ENCODE data around the gene NRN1L. TPM values are rescaled to one million over a fixed set of nuclear protein-coding genes. Genes with fewer than 3 reads are reported as not detected.
A peak's percentile ranks its signal among the peaks of the same experiment; 100 is the strongest.
"Not testable (repeated sequence)": the region's sequence is repeated elsewhere in the genome, so short reads cannot be mapped to it uniquely, and the experiment has no call there.

NRN1L gene
- total RNA-seq: 1 to 10 TPM in 1 of 4 donors, under 1 TPM in 1, not detected in 2; 0.99 to 1.7 TPM

GRCh38 chr16:67884684-67885083 lies at the start of gene NRN1L:
TSS of gene NRN1L (plus strand) at chr16:67884885. CDS start at chr16:67884904, 19 bp downstream.
- Histone ChIP-seq H3K27ac (replicated peaks in 1 of 4) (peak within 1 kb of the TSS; percentile 71 to 83 (median 77)), H3K4me1 (peaks cover 19 to 42% (median 24%) of the 10 kb centered on the region in 4 donors), H3K9me3 (no peaks in the 10 kb centered on the region), H3K27me3 (no peaks in the 10 kb centered on the region), H3K4me3 (peak within 1 kb of the TSS; percentile 25 to 46 (median 28)), H3K36me3 (peaks cover 40 to 64% (median 55%) of the 10 kb centered on the region in 4 donors)
- intact Hi-C loops (cut with DNase I): loop anchor here (5.0 kb wide), 1 partner anchor 158 kb away; no protein-coding TSS in a partner anchor
- peak; percentile 95 for DNase-seq (ENCODE audit: extremely low spot score)
- 17% methylated on average over 12 of the region's 22 CpGs for WGBS
- TF ChIP-seq POLR2AphosphoS5 (IDR thresholded peaks at IDR 0.05) (peak; percentile 55 to 81), POLR2A (IDR thresholded peaks at IDR 0.05; ENCODE audit: low read depth) (no peak)

- intact Hi-C loops (cut with DNase I); H3K4me3 ChIP-seq; H3K27ac ChIP-seq (replicated peaks in 1 of 4); H3K27me3 ChIP-seq; H3K36me3 ChIP-seq; DNase-seq (ENCODE audit: extremely low spot score); H3K9me3 ChIP-seq: not testable (repeated sequence)
- peaks cover 20 to 26% (median 24%) of the 10 kb centered on the region in 4 donors for H3K4me1 ChIP-seq
- WGBS: 93% methylated on average over 10 of the region's 10 CpGs
Observed at GRCh38 chr16:67837190-67837589, 47.5 kb upstream of the NRN1L start.

GRCh38 chr16:67837811-67838210 lies 46.9 kb upstream of the NRN1L start:
- H3K4me3 ChIP-seq: no peak overlapping the region
- H3K27me3 ChIP-seq: no peaks in the 10 kb centered on the region
- H3K4me1 ChIP-seq: peaks cover 16 to 25% (median 21%) of the 10 kb centered on the region in 4 donors
- no peak for DNase-seq (ENCODE audit: extremely low spot score)
- 92% methylated on average over 2 of the region's 2 CpGs for WGBS
- H3K27ac ChIP-seq (replicated peaks in 1 of 4): no peak overlapping the region
- TF ChIP-seq EP300 (IDR thresholded peaks at IDR 0.05): no peak
- no peak for TF ChIP-seq POLR2A (IDR thresholded peaks at IDR 0.05; ENCODE audit: low read depth)
- TF ChIP-seq POLR2AphosphoS5 (IDR thresholded peaks at IDR 0.05): no peak
- no peak for TF ChIP-seq CTCF (IDR thresholded peaks at IDR 0.05)
- H3K36me3 ChIP-seq: no peaks in the 10 kb centered on the region
- intact Hi-C loops (cut with DNase I): no loop called here
- H3K9me3 ChIP-seq: no peaks in the 10 kb centered on the region

GRCh38 chr16:67841198-67841815 lies 43.4 kb upstream of the NRN1L start:
- Histone ChIP-seq H3K27me3 (no peaks in the 10 kb centered on the region), H3K4me3 (peak overlapping the region; percentile 86 to 94 (median 90)), H3K36me3 (no peaks in the 10 kb centered on the region), H3K4me1 (peaks cover 38 to 47% (median 45%) of the 10 kb centered on the region in 4 donors), H3K9me3 (no peaks in the 10 kb centered on the region), H3K27ac (replicated peaks in 1 of 4) (peak overlapping the region; percentile 98 to 99 (median 99))
- no peak for TF ChIP-seq POLR2AphosphoS5 (IDR thresholded peaks at IDR 0.05)
- TF ChIP-seq CTCF (IDR thresholded peaks at IDR 0.05): no peak
- TF ChIP-seq POLR2A (IDR thresholded peaks at IDR 0.05; ENCODE audit: low read depth): no peak
- no peak for TF ChIP-seq EP300 (IDR thresholded peaks at IDR 0.05)
- DNase-seq (ENCODE audit: extremely low spot score): no peak
- intact Hi-C loops (cut with DNase I): no loop called here
- WGBS: 40% methylated on average over 17 of the region's 17 CpGs

- Histone ChIP-seq H3K9me3 (no peaks in the 10 kb centered on the region), H3K27ac (replicated peaks in 1 of 4) (peak within 1 kb of the TSS; percentile 98 to 99 (median 99)), H3K4me1 (peaks cover 38 to 48% (median 45%) of the 10 kb centered on the region in 4 donors), H3K36me3 (no peaks in the 10 kb centered on the region), H3K27me3 (no peaks in the 10 kb centered on the region), H3K4me3 (peak within 1 kb of the TSS; percentile 86 to 94 (median 90))
- TF ChIP-seq POLR2AphosphoS5 (IDR thresholded peaks at IDR 0.05): peak; percentile 81 to 86
- no peak for TF ChIP-seq EP300 (IDR thresholded peaks at IDR 0.05)
- TF ChIP-seq CTCF (IDR thresholded peaks at IDR 0.05): peak; percentile 87 to 93 (median 92)
- TF ChIP-seq POLR2A (IDR thresholded peaks at IDR 0.05; ENCODE audit: low read depth): peak; percentile 32
- peak; percentile 98 for DNase-seq (ENCODE audit: extremely low spot score)
- 0% methylated on average over 10 of the region's 83 CpGs for WGBS
- intact Hi-C loops (cut with DNase I): no loop called here
Observed at GRCh38 chr16:67841816-67842508, 42.7 kb upstream of the NRN1L start, which contains the start of gene THAP11. TSS of gene THAP11 (plus strand) at chr16:67842320. CDS start at chr16:67842555, 235 bp downstream.

Data from esophagus muscularis mucosa (tissue), 4 donors.